Endothelial cell of umbilical vein (primary cell): ENCODE data around the gene GARIN5B. TPM values are rescaled to one million over a fixed set of nuclear protein-coding genes. Genes with fewer than 3 reads are reported as not detected.
"Not testable (repeated sequence)": the region's sequence is repeated elsewhere in the genome, so short reads cannot be mapped to it uniquely, and the experiment has no call there.

Source experiments
- BruUV-seq: library from RNA; stranded (reverse); fragments of 400-500 nt; replicated peaks from 2 replicates; lab custom pipeline; 2021; lab: Mats Ljungman, UMichigan
- CTCF ChIA-PET: fragments of 300-600, 350-600 bp; sonication (Branson Sonifier 250); formaldehyde crosslinking; loops from one replicate; lab custom pipeline; 2021; ENCODE audit warnings: antibody characterized with exemption, inconsistent platforms; lab: Charles Lee
- POLR2A ChIA-PET: fragments of 300-600, 350-600 bp; sonication (Branson Sonifier 250); formaldehyde crosslinking; loops from one replicate; lab custom pipeline; 2021; ENCODE audit warnings: antibody characterized with exemption, inconsistent platforms; lab: Charles Lee
- DNase-seq: peaks from one replicate; pipeline ENCODE4 v3.0.0-alpha.2; 2011; ENCODE audit warnings: low read depth, low spot score
- FAIRE-seq: peaks from 2 replicates; lab custom pipeline; 2011; peaks lifted over from hg19 to GRCh38; lab: Jason Lieb, UNC
- H2AFZ ChIP-seq: 2 replicates; pipeline ENCODE4 v1.6.0; 2012; ENCODE audit warnings: low read depth, low read length, control low read depth, inconsistent platforms
- H3K27ac ChIP-seq: 2 replicates; pipeline ENCODE4 v1.5.1; 2011; ENCODE audit warnings: low read depth, mild to moderate bottlenecking, control low read depth, low read length, moderate library complexity; ENCODE audit not compliant: insufficient read depth
- H3K27me3 ChIP-seq, 2 experiments: 2 replicates each; pipeline versions ENCODE4 v1.6.0 to v1.6.1; 2011; ENCODE audit warnings: low read length in 2 of 2, mixed read lengths in 1 of 2; ENCODE audit not compliant: control insufficient read depth in 2 of 2, insufficient read depth in 2 of 2
- H3K36me3 ChIP-seq, 2 experiments: 2 replicates in 1 of 2; 3 replicates in 1 of 2; pipeline ENCODE4 v1.5.1; 2011; ENCODE audit warnings: low read length in 2 of 2, mild to moderate bottlenecking in 1 of 2, moderate library complexity in 1 of 2; ENCODE audit not compliant: control insufficient read depth in 2 of 2, insufficient read depth in 2 of 2; ENCODE audit errors: extremely low read depth in 1 of 2
- H3K4me1 ChIP-seq: 3 replicates; pipeline ENCODE4 v1.5.1; 2011; ENCODE audit warnings: mild to moderate bottlenecking, low read length; ENCODE audit not compliant: control insufficient read depth, insufficient read depth; ENCODE audit errors: extremely low read depth
- H3K4me2 ChIP-seq: 2 replicates; pipeline ENCODE4 v1.6.1; 2011; ENCODE audit warnings: low read length, control low read depth, mixed read lengths; ENCODE audit not compliant: insufficient read depth
- H3K4me3 ChIP-seq, 3 experiments: fragments of 200-600 bp in 1 of 3; sonication (generic), shearing (Covaris generic) in 1 of 3; replicated peaks in 1 of 3; 2 replicates each; pipeline ENCODE4 v1.5.1; 2011 to 2016; ENCODE audit warnings: control low read depth in 3 of 3, low read length in 3 of 3, mild to moderate bottlenecking in 2 of 3, inconsistent platforms in 1 of 3, low read depth in 1 of 3, moderate library complexity in 1 of 3; ENCODE audit not compliant: insufficient read depth in 1 of 3
- H3K79me2 ChIP-seq: 2 replicates; pipeline ENCODE4 v1.6.0; 2012; ENCODE audit warnings: low read length, inconsistent platforms; ENCODE audit not compliant: control insufficient read depth, insufficient read depth
- H3K9ac ChIP-seq: replicated peaks from 2 replicates; pipeline ENCODE3; 2011; ENCODE audit warnings: low read length, control low read depth; ENCODE audit not compliant: insufficient read depth; ENCODE audit errors: extremely low read depth
- H3K9me1 ChIP-seq: replicated peaks from 3 replicates; pipeline ENCODE4 v1.6.0; 2011; ENCODE audit warnings: mild to moderate bottlenecking, low read length; ENCODE audit not compliant: control insufficient read depth, insufficient read depth; ENCODE audit errors: extremely low read depth
- H3K9me3 ChIP-seq: replicated peaks from 2 replicates; pipeline ENCODE4 v1.5.1; 2012; ENCODE audit warnings: low read length, inconsistent platforms; ENCODE audit not compliant: control insufficient read depth, insufficient read depth
- H4K20me1 ChIP-seq: replicated peaks from 2 replicates; pipeline ENCODE3; 2011; ENCODE audit warnings: mild to moderate bottlenecking, low read length; ENCODE audit not compliant: control insufficient read depth, insufficient read depth; ENCODE audit errors: extremely low read depth
- EZH2 ChIP-seq: IDR thresholded peaks from 2 replicates; pipeline ENCODE4 v1.6.1; 2012; ENCODE audit warnings: borderline replicate concordance, low read depth, mild to moderate bottlenecking, moderate library complexity, low read length, inconsistent platforms; ENCODE audit not compliant: severe bottlenecking
- FOS ChIP-seq: IDR thresholded peaks from 2 replicates; pipeline ENCODE4 v1.6.1; 2011; ENCODE audit warnings: mild to moderate bottlenecking, low read length, moderate library complexity, borderline replicate concordance; ENCODE audit not compliant: insufficient read depth
- GATA2 ChIP-seq: IDR thresholded peaks from 2 replicates; pipeline ENCODE4 v1.7.0; 2011; ENCODE audit warnings: low read depth, mild to moderate bottlenecking, moderate library complexity, mixed read lengths, low read length; ENCODE audit not compliant: insufficient read length, insufficient read depth
- JUN ChIP-seq: IDR thresholded peaks from 2 replicates; pipeline ENCODE4 v1.6.1; 2011; ENCODE audit warnings: borderline replicate concordance, low read depth; ENCODE audit not compliant: insufficient read length, insufficient read depth
- MYC ChIP-seq: IDR thresholded peaks from one replicate; pipeline ENCODE4 v1.6.1; 2011; ENCODE audit warnings: mild to moderate bottlenecking, low read depth, low read length
- POLR2A ChIP-seq: IDR thresholded peaks from 2 replicates; pipeline ENCODE4 v1.6.1; 2012; ENCODE audit warnings: low read depth, mild to moderate bottlenecking, control low read depth, low read length
- POLR2AphosphoS5 ChIP-seq: IDR thresholded peaks from 2 replicates; pipeline ENCODE4 v1.6.1; 2012; ENCODE audit warnings: low read depth, mild to moderate bottlenecking, control low read depth, low read length, moderate library complexity; ENCODE audit not compliant: insufficient read depth
- dilution Hi-C: fragments of 300-500 bp; cut with MboI; formaldehyde crosslinking; loops from one replicate; pipeline ENCODE4 v1.15.0; 2019; ENCODE audit warnings: low sequenced_read_pairs; ENCODE audit not compliant: extremely low pct_ligation_motif_present
- intact Hi-C: fragments of 100-400 bp; cut with micrococcal nuclease; formaldehyde crosslinking; loops from one replicate; pipeline ENCODE4 v1.10.0; 2022
- polyA plus RNA-seq, 4 experiments: library from polyadenylated mRNA; depleted of rRNA in 3 of 4; stranded (reverse) in 3 of 4; unstranded in 1 of 4; fragments of >200 nt; gene quantifications; 2 replicates each; pipeline versions ENCODE4 v1.2.1 to v1.2.3, GENCODE V29; 2011 to 2012; ENCODE audit warnings: missing spikeins in 1 of 4
- total RNA-seq: library from RNA; stranded (reverse); gene quantifications from 2 replicates; pipeline ENCODE4 v1.2.3, GENCODE V29; 2021
- TF ChIP-seq, protein P1 (sequence below), 2 donors: IDR thresholded peaks; 1 replicate in 1 of 2; 2 replicates in 1 of 2; pipeline ENCODE4 v1.5.1; 2011; ENCODE audit warnings: low read length in 2 of 2, mild to moderate bottlenecking in 2 of 2, moderate library complexity in 2 of 2, control low read depth in 1 of 2, inconsistent platforms in 1 of 2, low read depth in 1 of 2; ENCODE audit not compliant: insufficient read depth in 1 of 2; ENCODE audit errors: extremely low read depth in 1 of 2
- TF ChIP-seq, protein P2 (sequence below): IDR thresholded peaks from 2 replicates; pipeline ENCODE4 v1.6.1; 2011; ENCODE audit not compliant: insufficient read depth, insufficient read length

The GARIN5B gene
- total and polyA plus RNA-seq, 2 donors (not counting 3 experiments of a cell fraction or from before 2014, with no cell fraction given): not detected

DNA sequence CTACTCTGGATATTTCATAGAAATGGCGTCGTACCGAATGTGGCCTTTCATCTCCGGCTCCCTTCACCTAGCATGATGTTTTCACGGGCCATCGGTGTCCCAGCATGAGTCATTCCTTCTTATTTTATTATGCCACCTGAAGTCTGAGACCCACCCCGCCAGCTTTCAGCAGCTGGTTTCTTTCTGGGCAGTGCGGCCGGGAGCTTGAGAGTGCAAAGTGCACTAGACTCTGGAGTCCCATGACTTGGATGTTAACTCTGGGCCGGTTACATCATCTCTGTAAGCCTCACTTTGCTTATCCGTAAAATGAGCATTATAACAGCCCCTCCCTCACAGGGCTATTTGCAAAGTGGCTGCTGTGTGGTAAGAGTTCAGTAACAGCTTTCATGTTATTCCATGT, 29.2 kb downstream of the GARIN5B start:
- FAIRE-seq (no peak), DNase-seq (no peak)
- Histone ChIP-seq H3K27ac (no peak overlapping the region), H3K4me3 (no peak overlapping the region), H3K9ac (no peak overlapping the region), H4K20me1 (no peaks in the 10 kb centered on the region), H3K79me2 (no peaks in the 10 kb centered on the region), H3K9me3 (no peaks in the 10 kb centered on the region), H3K36me3 (no peaks in the 10 kb centered on the region), H3K4me1 (no peaks in the 10 kb centered on the region), H3K27me3 (peaks cover 0 to 5% of the 10 kb centered on the region in 2 experiments), H3K4me2 (no peak overlapping the region), H3K9me1 (no peaks in the 10 kb centered on the region), H2AFZ (no peak overlapping the region)
- BruUV-seq: no TSS peak
- dilution Hi-C loops (no loop called here), intact Hi-C loops (loop anchor here (10.0 kb wide), 1 partner anchor 321 kb away; the partner anchor contains the start of gene U2AF2)
- CTCF ChIA-PET: no interaction called here
- no peak for TF ChIP-seq EZH2
- no peak for TF ChIP-seq POLR2A
- no peak for TF ChIP-seq FOS
- no peak for TF ChIP-seq MYC
- no peak for TF ChIP-seq JUN
- TF ChIP-seq, protein P1, sequence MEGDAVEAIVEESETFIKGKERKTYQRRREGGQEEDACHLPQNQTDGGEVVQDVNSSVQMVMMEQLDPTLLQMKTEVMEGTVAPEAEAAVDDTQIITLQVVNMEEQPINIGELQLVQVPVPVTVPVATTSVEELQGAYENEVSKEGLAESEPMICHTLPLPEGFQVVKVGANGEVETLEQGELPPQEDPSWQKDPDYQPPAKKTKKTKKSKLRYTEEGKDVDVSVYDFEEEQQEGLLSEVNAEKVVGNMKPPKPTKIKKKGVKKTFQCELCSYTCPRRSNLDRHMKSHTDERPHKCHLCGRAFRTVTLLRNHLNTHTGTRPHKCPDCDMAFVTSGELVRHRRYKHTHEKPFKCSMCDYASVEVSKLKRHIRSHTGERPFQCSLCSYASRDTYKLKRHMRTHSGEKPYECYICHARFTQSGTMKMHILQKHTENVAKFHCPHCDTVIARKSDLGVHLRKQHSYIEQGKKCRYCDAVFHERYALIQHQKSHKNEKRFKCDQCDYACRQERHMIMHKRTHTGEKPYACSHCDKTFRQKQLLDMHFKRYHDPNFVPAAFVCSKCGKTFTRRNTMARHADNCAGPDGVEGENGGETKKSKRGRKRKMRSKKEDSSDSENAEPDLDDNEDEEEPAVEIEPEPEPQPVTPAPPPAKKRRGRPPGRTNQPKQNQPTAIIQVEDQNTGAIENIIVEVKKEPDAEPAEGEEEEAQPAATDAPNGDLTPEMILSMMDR (IDR thresholded peaks at IDR 0.05; ENCODE audit: extremely low read depth in 1 of 2, insufficient read depth in 1 of 2, low read depth in 1 of 2, low read length in 2 of 2): no peak
- no peak for TF ChIP-seq GATA2
- TF ChIP-seq, protein P2, sequence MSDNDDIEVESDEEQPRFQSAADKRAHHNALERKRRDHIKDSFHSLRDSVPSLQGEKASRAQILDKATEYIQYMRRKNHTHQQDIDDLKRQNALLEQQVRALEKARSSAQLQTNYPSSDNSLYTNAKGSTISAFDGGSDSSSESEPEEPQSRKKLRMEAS: no peak
- TF ChIP-seq POLR2AphosphoS5: no peak
- POLR2A ChIA-PET: no interaction called here

DNA sequence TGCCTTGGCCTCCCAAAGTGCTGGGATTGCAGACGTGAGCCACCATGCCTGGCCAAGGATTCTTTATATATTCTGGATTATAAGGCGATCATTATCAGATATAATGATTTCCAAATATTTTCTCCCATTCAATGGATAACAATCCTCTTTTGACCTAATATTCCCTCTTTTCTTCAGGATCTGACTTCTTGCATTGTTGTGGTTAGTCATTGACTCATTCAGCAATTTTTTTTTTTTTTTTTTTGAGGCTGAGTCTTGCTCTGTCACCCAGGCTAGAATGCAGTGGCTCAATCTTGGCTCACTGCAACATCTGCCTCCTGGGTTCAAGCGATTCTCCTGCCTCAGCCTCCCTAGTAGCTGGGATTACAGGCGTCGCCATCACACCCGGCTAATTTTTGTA, 33.3 kb downstream of the GARIN5B start:
- H3K36me3 ChIP-seq, H4K20me1 ChIP-seq, DNase-seq, H2AFZ ChIP-seq, H3K9me1 ChIP-seq, H3K27ac ChIP-seq, H3K79me2 ChIP-seq, H3K4me1 ChIP-seq, FAIRE-seq, H3K9me3 ChIP-seq, POLR2A ChIA-PET, H3K9ac ChIP-seq, CTCF ChIA-PET, H3K27me3 ChIP-seq, dilution Hi-C loops, H3K4me3 ChIP-seq, BruUV-seq, H3K4me2 ChIP-seq: not testable (repeated sequence)
- intact Hi-C loops: loop anchor here (10.0 kb wide), 1 partner anchor 325 kb away; the partner anchor contains the start of gene U2AF2

DNA sequence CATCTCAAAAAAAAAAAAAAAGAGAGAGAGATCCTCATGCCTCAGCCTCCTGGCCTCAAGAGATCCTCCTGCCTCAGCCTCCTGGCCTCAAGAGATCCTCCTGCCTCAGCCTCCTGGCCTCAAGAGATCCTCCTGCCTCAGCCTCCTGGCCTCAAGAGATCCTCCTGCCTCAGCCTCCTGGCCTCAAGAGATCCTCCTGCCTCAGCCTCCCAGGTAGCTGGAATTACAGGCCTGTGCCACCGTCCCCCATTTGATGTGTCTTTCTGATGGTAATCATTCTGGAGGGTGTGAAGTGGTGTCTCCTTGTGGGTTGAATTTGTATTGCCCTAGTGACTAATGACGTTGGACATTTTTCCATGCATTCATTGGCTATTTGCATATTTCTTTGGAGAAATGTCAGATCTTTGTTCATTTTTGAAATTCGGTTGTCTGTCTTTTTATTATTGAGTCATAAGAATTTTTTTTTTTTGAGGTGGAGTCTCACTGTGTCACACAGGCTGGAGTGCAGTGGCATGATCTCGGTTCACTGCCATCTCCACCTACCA, 34.2 kb downstream of the GARIN5B start:
- POLR2A ChIA-PET, H3K9ac ChIP-seq, H3K4me3 ChIP-seq, H3K4me1 ChIP-seq, H3K36me3 ChIP-seq, CTCF ChIA-PET, H3K27me3 ChIP-seq, H3K4me2 ChIP-seq, DNase-seq, H4K20me1 ChIP-seq, H3K9me1 ChIP-seq, H3K9me3 ChIP-seq, dilution Hi-C loops, BruUV-seq, intact Hi-C loops, H3K27ac ChIP-seq, H3K79me2 ChIP-seq, H2AFZ ChIP-seq, FAIRE-seq: not testable (repeated sequence)
